Thoracic aorta (tissue), 2 donors: ENCODE data around the gene TXNDC11. TPM values are rescaled to one million over a fixed set of nuclear protein-coding genes. Genes with fewer than 3 reads are reported as not detected.

Experiments
- ATAC-seq: fragments of 150-250 bp; one replicate; pipeline ENCODE4 v1.8.0; 2017; ENCODE audit warnings: low read depth; ENCODE audit not compliant: insufficient number of reproducible peaks, low FRiP score
- DNase-seq: peaks from one replicate; pipeline ENCODE4 v3.0.0-alpha.2; 2020; ENCODE audit warnings: low spot score
- H3K27ac ChIP-seq, 2 donors: fragments of 200-600 bp; sonication (generic); 1 replicate in 1 of 2; 2 replicates in 1 of 2; pipeline ENCODE4 v1.5.1; 2016; ENCODE audit warnings: mild to moderate bottlenecking in 2 of 2, moderate library complexity in 2 of 2
- H3K27me3 ChIP-seq: fragments of 200-600 bp; sonication (generic); replicated peaks from 2 replicates; pipeline ENCODE4 v1.6.0; 2016; ENCODE audit warnings: mild to moderate bottlenecking; ENCODE audit not compliant: insufficient read depth
- H3K36me3 ChIP-seq: fragments of 200-600 bp; sonication (generic); one replicate; pipeline ENCODE4 v1.5.1; 2016
- H3K4me1 ChIP-seq, 2 donors: fragments of 200-600 bp; sonication (generic); 1 replicate in 1 of 2; 2 replicates in 1 of 2; pipeline versions ENCODE4 v1.5.1 to v1.6.0; 2016; ENCODE audit warnings: low read depth in 2 of 2, mild to moderate bottlenecking in 1 of 2; ENCODE audit not compliant: control insufficient read depth in 1 of 2
- H3K4me3 ChIP-seq: fragments of 200-600 bp; sonication (generic); 2 replicates; pipeline ENCODE4 v1.5.1; 2016; ENCODE audit warnings: mild to moderate bottlenecking
- H3K9me3 ChIP-seq: fragments of 200-600 bp; sonication (generic); 2 replicates; pipeline ENCODE4 v1.5.1; 2016
- CTCF ChIP-seq: fragments of 200-600 bp; sonication (generic); IDR thresholded peaks from one replicate; pipeline ENCODE4 v1.5.1; 2019; ENCODE audit warnings: antibody characterized with exemption
- total RNA-seq, 2 donors: library from RNA; depleted of rRNA; stranded (reverse); fragments of >200 nt; gene quantifications; one replicate each; pipeline versions ENCODE4 v1.1.0 to v1.2.3, GENCODE V29; 2016

Gene TXNDC11
- total RNA-seq, 2 donors from 2014 or later, result 44.5 to 49.4 TPM

GRCh38 chr16:11634312-11634711 is 108.3 kb downstream of the TXNDC11 start:
- H3K4me3 ChIP-seq, result no peak overlapping the region
- no peaks in the 10 kb centered on the region for H3K9me3 ChIP-seq
- H3K27ac ChIP-seq, result no peak overlapping the region
- no peaks in the 10 kb centered on the region for H3K27me3 ChIP-seq
- H3K4me1 ChIP-seq, result peaks cover 11 to 15% of the 10 kb centered on the region in 2 donors
- no peak for DNase-seq
- ATAC-seq, result no peak
- H3K36me3 ChIP-seq, result no peaks in the 10 kb centered on the region
- TF ChIP-seq CTCF, result no peak

- H3K4me1 ChIP-seq, result peaks cover 11 to 15% of the 10 kb centered on the region in 2 donors
- no peaks in the 10 kb centered on the region for H3K27me3 ChIP-seq
- no peaks in the 10 kb centered on the region for H3K9me3 ChIP-seq
- ATAC-seq, result no peak
- no peak for DNase-seq
- no peak for TF ChIP-seq CTCF
- peak overlapping the region; percentile 32 to 49 for H3K27ac ChIP-seq
- no peak overlapping the region for H3K4me3 ChIP-seq
- no peaks in the 10 kb centered on the region for H3K36me3 ChIP-seq
Measured at GRCh38 chr16:11633113-11633512, 109.5 kb downstream of the TXNDC11 start.

- DNase-seq, result no peak
- H3K4me1 ChIP-seq, result peaks cover 11 to 15% of the 10 kb centered on the region in 2 donors
- no peaks in the 10 kb centered on the region for H3K9me3 ChIP-seq
- no peaks in the 10 kb centered on the region for H3K27me3 ChIP-seq
- H3K4me3 ChIP-seq, result peak overlapping the region; percentile 1
- ATAC-seq, result no peak
- peak overlapping the region; percentile 32 to 49 for H3K27ac ChIP-seq
- no peak for TF ChIP-seq CTCF
- H3K36me3 ChIP-seq, result no peaks in the 10 kb centered on the region
Measured at GRCh38 chr16:11632455-11632939, 110.2 kb downstream of the TXNDC11 start.

- no peak for TF ChIP-seq CTCF
- DNase-seq (no peak), ATAC-seq (no peak)
- no peak overlapping the region for H3K4me3 ChIP-seq
- H3K27ac ChIP-seq, result no peak overlapping the region
- no peaks in the 10 kb centered on the region for H3K27me3 ChIP-seq
- H3K4me1 ChIP-seq, result peaks cover 11 to 15% of the 10 kb centered on the region in 2 donors
- H3K36me3 ChIP-seq, result no peaks in the 10 kb centered on the region
- no peaks in the 10 kb centered on the region for H3K9me3 ChIP-seq
Measured at GRCh38 chr16:11631214-11631613, 111.4 kb downstream of the TXNDC11 start.

GRCh38 chr16:11630768-11631056 is 111.9 kb downstream of the TXNDC11 start:
- TF ChIP-seq CTCF, result no peak
- Histone ChIP-seq H3K27me3 (no peaks in the 10 kb centered on the region), H3K27ac (no peak overlapping the region), H3K9me3 (no peaks in the 10 kb centered on the region), H3K4me1 (peaks cover 11 to 15% of the 10 kb centered on the region in 2 donors), H3K36me3 (no peaks in the 10 kb centered on the region), H3K4me3 (no peak overlapping the region)
- ATAC-seq (no peak), DNase-seq (no peak)
